Measurements from ENCODE around the gene FBXL20. TPM values are rescaled to one million over a fixed set of nuclear protein-coding genes. Genes with fewer than 3 reads are reported as not detected.

FBXL20 gene
- polyA plus RNA-seq, 1 donor (not counting 4 experiments of a cell fraction or from before 2014, with no cell fraction given), result 4.9 TPM

GRCh38 chr17:39219647-39220154 lies 181.7 kb downstream of the FBXL20 start:
- H3K9me1 ChIP-seq (ENCODE audit: control insufficient read depth, extremely low read depth, insufficient read depth, low read length), result no peaks in the 10 kb centered on the region
- no peaks in the 10 kb centered on the region for H3K9me3 ChIP-seq (ENCODE audit: control insufficient read depth, low read depth, low read length)
- H3K4me1 ChIP-seq (ENCODE audit: control insufficient read depth, extremely low read depth, insufficient read depth, low read length), result no peaks in the 10 kb centered on the region
- H3K4me3 ChIP-seq (ENCODE audit: control insufficient read depth in 2 of 3, extremely low read depth in 1 of 3, insufficient read depth in 2 of 3, low read depth in 1 of 3, low read length in 3 of 3), result no peak overlapping the region
- H3K9ac ChIP-seq (ENCODE audit: control insufficient read depth, extremely low read depth, insufficient read depth, low read length), result no peak overlapping the region
- no peak overlapping the region for H3K4me2 ChIP-seq (ENCODE audit: control insufficient read depth, extremely low read depth, insufficient read depth, low read depth, low read length)
- H2AFZ ChIP-seq (ENCODE audit: control insufficient read depth, low read length), result no peak overlapping the region
- dilution Hi-C loops (cut with MboI; ENCODE audit: extremely low pct_ligation_motif_present, low sequenced_read_pairs), result no loop called here
- H4K20me1 ChIP-seq (ENCODE audit: control insufficient read depth, extremely low read depth, insufficient read depth, low read length), result no peaks in the 10 kb centered on the region
- peaks cover 43% of the 10 kb centered on the region for H3K27me3 ChIP-seq (ENCODE audit: control insufficient read depth, extremely low read depth, insufficient read depth, low read length)
- DNase-seq (ENCODE audit: low read depth, low spot score) (no peak), FAIRE-seq (no peak)
- no peaks in the 10 kb centered on the region for H3K36me3 ChIP-seq (ENCODE audit: control insufficient read depth in 2 of 2, extremely low read depth in 1 of 2, insufficient read depth in 2 of 2, low read length in 2 of 2)
- TF ChIP-seq CTCF (optimal IDR thresholded peaks at IDR 0.05 in 1 of 3, IDR thresholded peaks at IDR 0.05 in 1 of 3, conservative IDR thresholded peaks at IDR 0.05 in 1 of 3; ENCODE audit: extremely low read depth in 1 of 3, insufficient read depth in 2 of 3, low read length in 3 of 3), result no peak
- H3K79me2 ChIP-seq (ENCODE audit: control insufficient read depth, insufficient read depth, low read length), result no peaks in the 10 kb centered on the region
- H3K27ac ChIP-seq (ENCODE audit: control insufficient read depth, insufficient read depth, low read length), result no peak overlapping the region

GRCh38 chr17:39218906-39219305 lies 182.5 kb downstream of the FBXL20 start:
- H3K27ac ChIP-seq (ENCODE audit: control insufficient read depth, insufficient read depth, low read length), result no peak overlapping the region
- H3K9me3 ChIP-seq (ENCODE audit: control insufficient read depth, low read depth, low read length), result no peaks in the 10 kb centered on the region
- H4K20me1 ChIP-seq (ENCODE audit: control insufficient read depth, extremely low read depth, insufficient read depth, low read length), result no peaks in the 10 kb centered on the region
- H3K9me1 ChIP-seq (ENCODE audit: control insufficient read depth, extremely low read depth, insufficient read depth, low read length), result no peaks in the 10 kb centered on the region
- H3K79me2 ChIP-seq (ENCODE audit: control insufficient read depth, insufficient read depth, low read length), result no peaks in the 10 kb centered on the region
- H3K4me2 ChIP-seq (ENCODE audit: control insufficient read depth, extremely low read depth, insufficient read depth, low read depth, low read length), result no peak overlapping the region
- H3K4me3 ChIP-seq (ENCODE audit: control insufficient read depth in 2 of 3, extremely low read depth in 1 of 3, insufficient read depth in 2 of 3, low read depth in 1 of 3, low read length in 3 of 3), result no peak overlapping the region
- no peak for DNase-seq (ENCODE audit: low read depth, low spot score)
- TF ChIP-seq CTCF (optimal IDR thresholded peaks at IDR 0.05 in 1 of 3, IDR thresholded peaks at IDR 0.05 in 1 of 3, conservative IDR thresholded peaks at IDR 0.05 in 1 of 3; ENCODE audit: extremely low read depth in 1 of 3, insufficient read depth in 2 of 3, low read length in 3 of 3) (no peak), EZH2 (IDR thresholded peaks at IDR 0.05; ENCODE audit: low read length) (peak; percentile 17)
- no peak overlapping the region for H3K9ac ChIP-seq (ENCODE audit: control insufficient read depth, extremely low read depth, insufficient read depth, low read length)
- dilution Hi-C loops (cut with MboI; ENCODE audit: extremely low pct_ligation_motif_present, low sequenced_read_pairs), result no loop called here
- no peaks in the 10 kb centered on the region for H3K36me3 ChIP-seq (ENCODE audit: control insufficient read depth in 2 of 2, extremely low read depth in 1 of 2, insufficient read depth in 2 of 2, low read length in 2 of 2)
- no peak overlapping the region for H2AFZ ChIP-seq (ENCODE audit: control insufficient read depth, low read length)
- peaks cover 35% of the 10 kb centered on the region for H3K27me3 ChIP-seq (ENCODE audit: control insufficient read depth, extremely low read depth, insufficient read depth, low read length)
- no peak for FAIRE-seq
- H3K4me1 ChIP-seq (ENCODE audit: control insufficient read depth, extremely low read depth, insufficient read depth, low read length), result no peaks in the 10 kb centered on the region
